PFSK-1 (cell line): Measurements from ENCODE around the gene AMPD2.

Experiments
- FOXP2 ChIP-seq: optimal IDR thresholded peaks from 2 replicates; pipeline ENCODE3; 2011; ENCODE audit warnings: borderline replicate concordance, control low read depth, inconsistent platforms; ENCODE audit not compliant: insufficient read depth; ENCODE audit errors: extremely low read length, extremely low read depth
- POLR2AphosphoS5 ChIP-seq: IDR thresholded peaks from 2 replicates; pipeline ENCODE4 v1.6.1; 2012; ENCODE audit warnings: low read depth, mild to moderate bottlenecking, control low read depth, low read length, moderate library complexity
- REST ChIP-seq, 2 experiments: IDR thresholded peaks; 2 replicates each; pipeline versions ENCODE4 v1.6.1 to v1.8.0; 2011 to 2012; ENCODE audit warnings: low read depth in 2 of 2, low read length in 2 of 2, control low read depth in 1 of 2, inconsistent platforms in 1 of 2, mild to moderate bottlenecking in 1 of 2, moderate library complexity in 1 of 2; ENCODE audit not compliant: insufficient read depth in 1 of 2
- SIN3A ChIP-seq: IDR thresholded peaks from 2 replicates; pipeline ENCODE4 v1.6.1; 2012; ENCODE audit warnings: mild to moderate bottlenecking, low read length, moderate library complexity, borderline replicate concordance; ENCODE audit not compliant: insufficient read depth
- TAF1 ChIP-seq: IDR thresholded peaks from 2 replicates; pipeline ENCODE4 v1.6.1; 2012; ENCODE audit warnings: low read length, control low read depth, borderline replicate concordance; ENCODE audit not compliant: insufficient read depth

AMPD2 gene

GRCh38 chr1:109609881-109610280, 9.8 kb upstream of the AMPD2 start:
- TF ChIP-seq TAF1 = no peak
- no peak for TF ChIP-seq POLR2AphosphoS5
- no peak for TF ChIP-seq FOXP2
- no peak for TF ChIP-seq SIN3A
- no peak for TF ChIP-seq REST (IDR thresholded peaks at IDR 0.05; ENCODE audit: insufficient read depth in 1 of 2, low read depth in 2 of 2, low read length in 2 of 2)

- no peak for TF ChIP-seq POLR2AphosphoS5
- no peak for TF ChIP-seq FOXP2
Measured at GRCh38 chr1:109610609-109611307, 8.9 kb upstream of the AMPD2 start.

- TF ChIP-seq SIN3A (no peak), POLR2AphosphoS5 (no peak), TAF1 (no peak), FOXP2 (no peak), REST (IDR thresholded peaks at IDR 0.05; ENCODE audit: insufficient read depth in 1 of 2, low read depth in 2 of 2, low read length in 2 of 2) (no peak)
Measured at GRCh38 chr1:109611308-109611990, 8.2 kb upstream of the AMPD2 start.

GRCh38 chr1:109613361-109614147, 6.1 kb upstream of the AMPD2 start:
- TF ChIP-seq FOXP2 (no peak), REST (IDR thresholded peaks at IDR 0.05; ENCODE audit: insufficient read depth in 1 of 2, low read depth in 2 of 2, low read length in 2 of 2) (no peak), POLR2AphosphoS5 (no peak), SIN3A (no peak), TAF1 (no peak)

GRCh38 chr1:109615879-109616278, 3.8 kb upstream of the AMPD2 start:
- no peak for TF ChIP-seq POLR2AphosphoS5

- no peak for TF ChIP-seq POLR2AphosphoS5
- TF ChIP-seq SIN3A = no peak
- no peak for TF ChIP-seq TAF1
- no peak for TF ChIP-seq FOXP2
- no peak for TF ChIP-seq REST (IDR thresholded peaks at IDR 0.05; ENCODE audit: insufficient read depth in 1 of 2, low read depth in 2 of 2, low read length in 2 of 2)
Measured at GRCh38 chr1:109616391-109616790, 3.2 kb upstream of the AMPD2 start.
